B cell (primary cell): ENCODE data around the gene TNFRSF25. TPM values are rescaled to one million over a fixed set of nuclear protein-coding genes. Genes with fewer than 3 reads are reported as not detected.
A peak's percentile ranks its signal among the peaks of the same experiment; 100 is the strongest.

Source experiments
- ATAC-seq: fragments of 200-7000 bp; cut with Tn5 transposase; one replicate; pipeline ENCODE4 v1.10.0; 2021; ENCODE audit warnings: low read depth, mild to moderate bottlenecking, moderate number of reproducible peaks, moderate library complexity
- CTCF ChIA-PET: fragments of 350-600 bp; sonication (Branson Sonifier 250); formaldehyde crosslinking; loops from one replicate; lab custom pipeline; 2021; ENCODE audit warnings: antibody characterized with exemption, inconsistent platforms; lab: Charles Lee
- POLR2A ChIA-PET: fragments of 350-600 bp; sonication (Branson Sonifier 250); formaldehyde crosslinking; loops from one replicate; lab custom pipeline; 2021; ENCODE audit warnings: antibody characterized with exemption; lab: Charles Lee
- DNase-seq: peaks from one replicate; pipeline ENCODE4 v3.0.0; 2013
- H2AFZ ChIP-seq: 2 replicates; pipeline ENCODE4 v1.6.1; 2012; ENCODE audit warnings: mild to moderate bottlenecking, low read depth, low read length; ENCODE audit not compliant: insufficient read depth, poor library complexity, severe bottlenecking
- H3K27ac ChIP-seq, 2 donors: 1 replicate in 1 of 2; 2 replicates in 1 of 2; pipeline ENCODE4 v1.5.1; 2012 to 2013; ENCODE audit warnings: low read length in 2 of 2, mild to moderate bottlenecking in 2 of 2, moderate library complexity in 1 of 2
- H3K27me3 ChIP-seq, 4 experiments: fragments of 200-600 bp in 1 of 4; sonication (generic) in 1 of 4; replicated peaks in 1 of 4; 1 replicate in 2 of 4; 2 replicates in 2 of 4; pipeline versions ENCODE4 v1.6.1 to v1.7.0; 2013 to 2016; ENCODE audit warnings: low read length in 3 of 4, mild to moderate bottlenecking in 2 of 4, mixed read lengths in 1 of 4, moderate library complexity in 1 of 4; ENCODE audit not compliant: insufficient read depth in 4 of 4, control insufficient read depth in 3 of 4; ENCODE audit errors: control extremely low read depth in 1 of 4
- H3K36me3 ChIP-seq, 2 experiments: replicated peaks in 1 of 2; 1 replicate in 1 of 2; 2 replicates in 1 of 2; pipeline versions ENCODE4 v1.6.1 to v1.7.1; 2013; ENCODE audit warnings: low read length in 1 of 2; ENCODE audit not compliant: insufficient read depth in 2 of 2, control insufficient read depth in 1 of 2; ENCODE audit errors: control extremely low read depth in 1 of 2, extremely low read depth in 1 of 2
- H3K4me1 ChIP-seq, 2 donors: fragments of 200-600 bp in 1 of 2; sonication (generic) in 1 of 2; 1 replicate in 1 of 2; 2 replicates in 1 of 2; pipeline versions ENCODE4 v1.5.1 to v1.6.1; 2013 to 2017; ENCODE audit warnings: low read length in 2 of 2; ENCODE audit not compliant: control insufficient read depth in 2 of 2, insufficient read depth in 2 of 2
- H3K4me2 ChIP-seq: replicated peaks from 2 replicates; pipeline ENCODE3; 2012; ENCODE audit warnings: mild to moderate bottlenecking, low read depth, low read length; ENCODE audit not compliant: poor library complexity, severe bottlenecking
- H3K4me3 ChIP-seq, 5 experiments: fragments of 200-600 bp in 1 of 5; sonication (generic) in 1 of 5; 1 replicate in 3 of 5; 2 replicates in 2 of 5; pipeline versions ENCODE4 v1.5.1 to v1.7.0; 2011 to 2016; ENCODE audit warnings: low read length in 4 of 5, mild to moderate bottlenecking in 4 of 5, low read depth in 2 of 5, control low read depth in 1 of 5, moderate library complexity in 1 of 5; ENCODE audit not compliant: insufficient read depth in 1 of 5; ENCODE audit errors: control extremely low read depth in 1 of 5, extremely low read depth in 1 of 5
- H3K79me2 ChIP-seq: fragments of 200-600 bp; sonication (generic); one replicate; pipeline ENCODE4 v1.6.0; 2016; ENCODE audit warnings: low read length; ENCODE audit not compliant: control insufficient read depth, insufficient read depth
- H3K9ac ChIP-seq: fragments of 200-600 bp; sonication (generic); 2 replicates; pipeline ENCODE4 v1.6.1; 2017; ENCODE audit warnings: mild to moderate bottlenecking, low read length, moderate library complexity
- H3K9me3 ChIP-seq, 3 donors: one replicate each; pipeline versions ENCODE4 v1.6.1 to v1.7.1; 2013; ENCODE audit warnings: low read length in 2 of 3; ENCODE audit not compliant: control insufficient read depth in 2 of 3, insufficient read depth in 1 of 3; ENCODE audit errors: control extremely low read depth in 1 of 3
- H4K20me1 ChIP-seq: 2 replicates; pipeline ENCODE4 v1.6.0; 2012; ENCODE audit warnings: mild to moderate bottlenecking, low read length; ENCODE audit not compliant: insufficient read depth, control insufficient read depth, poor library complexity, severe bottlenecking
- H3K27ac Mint-ChIP-seq: one replicate; pipeline ENCODE4 v1.8.0; 2021; ENCODE audit warnings: mixed read lengths
- H3K27me3 Mint-ChIP-seq: one replicate; pipeline ENCODE4 v1.8.0; 2021; ENCODE audit warnings: mixed read lengths
- H3K4me1 Mint-ChIP-seq: one replicate; pipeline ENCODE4 v1.8.0; 2021; ENCODE audit warnings: mixed read lengths
- H3K4me3 Mint-ChIP-seq: one replicate; pipeline ENCODE4 v1.8.0; 2021; ENCODE audit warnings: mixed read lengths
- H3K9me3 Mint-ChIP-seq: one replicate; pipeline ENCODE4 v1.8.0; 2022; ENCODE audit warnings: mixed read lengths; ENCODE audit not compliant: insufficient read depth
- EZH2 ChIP-seq: IDR thresholded peaks from 2 replicates; pipeline ENCODE4 v1.6.1; 2012; ENCODE audit warnings: borderline replicate concordance, low read depth, mild to moderate bottlenecking, moderate library complexity, low read length; ENCODE audit not compliant: insufficient read depth, poor library complexity, severe bottlenecking
- WGBS: methylation state at CpG from one replicate; pipeline ENCODE4 v1.1.5; 2013; ENCODE audit warnings: missing lambda C conversion rate; ENCODE audit not compliant: insufficient coverage; 5-methylcytosine and 5-hydroxymethylcytosine counted together
- intact Hi-C: fragments of 100-400 bp; cut with micrococcal nuclease; formaldehyde crosslinking; loops from one replicate; pipeline ENCODE4 v1.10.0; 2022
- polyA plus RNA-seq: library from polyadenylated mRNA; depleted of rRNA; stranded (reverse); fragments of >200 nt; gene quantifications from 2 replicates; pipeline ENCODE4 v1.2.3, GENCODE V29; 2012
- total RNA-seq, 2 donors: library from RNA; stranded (reverse); fragments of 120-200 nt in 1 of 2; gene quantifications; 1 replicate in 1 of 2; 2 replicates in 1 of 2; pipeline versions ENCODE4 v1.2.3 to v1.2.4, GENCODE V29; 2013 to 2022
- TF ChIP-seq, protein P1 (sequence below): fragments of 200-600 bp; IDR thresholded peaks from one replicate; pipeline ENCODE4 v1.8.0; 2022; ENCODE audit warnings: antibody characterized with exemption, mild to moderate bottlenecking

Gene TNFRSF25
- total and polyA plus RNA-seq, 2 donors (not counting 1 experiment from before 2014, with no cell fraction given): 2.6 to 7.1 TPM

DNA sequence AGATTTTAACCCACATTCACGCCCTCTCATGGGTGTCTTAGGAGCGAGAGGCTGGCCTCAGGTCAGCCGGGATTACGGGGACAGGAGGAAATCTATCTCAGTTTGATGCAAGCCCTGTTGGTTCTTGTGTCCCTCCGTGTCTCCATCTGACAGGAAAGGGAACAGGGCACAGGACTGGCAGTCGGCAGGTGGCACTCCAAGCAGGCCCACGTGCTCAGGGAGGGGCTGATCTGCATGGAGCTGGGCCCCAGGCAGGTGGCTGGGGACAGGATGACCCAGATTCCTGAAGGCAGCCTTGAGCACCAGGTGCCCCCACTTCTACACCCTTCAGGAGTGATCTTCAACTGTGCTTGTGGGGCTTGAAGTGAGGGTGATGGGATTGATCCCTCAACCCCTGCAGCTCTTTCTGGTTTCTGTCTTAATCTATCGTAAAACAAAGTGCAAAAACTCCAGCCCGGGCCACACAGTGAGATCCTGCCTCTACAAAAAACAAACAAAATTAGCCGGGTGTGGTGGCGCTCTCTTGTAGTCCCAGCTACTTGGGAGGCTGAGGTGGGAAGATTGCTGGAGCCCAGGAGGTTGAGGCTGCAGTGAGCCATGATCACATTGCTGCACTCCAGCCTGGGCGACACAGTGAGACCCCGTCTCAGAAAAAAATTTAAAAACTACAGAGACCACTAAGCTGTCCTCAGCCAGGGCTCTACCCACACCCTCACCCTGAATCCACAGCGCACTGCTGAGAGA, 17.2 kb upstream of the TNFRSF25 start:
- peaks cover 42% of the 10 kb centered on the region for H3K27me3 Mint-ChIP-seq
- ATAC-seq (no peak), DNase-seq (no peak)
- Histone ChIP-seq H2AFZ (no peak overlapping the region), H4K20me1 (no peaks in the 10 kb centered on the region), H3K27me3 (peaks cover 0 to 33% (median 15%) of the 10 kb centered on the region in 4 experiments), H3K4me3 (no peak overlapping the region), H3K36me3 (no peaks in the 10 kb centered on the region), H3K9me3 (peaks cover 0 to 4% (median 0%) of the 10 kb centered on the region in 3 donors), H3K9ac (no peak overlapping the region), H3K4me2 (no peak overlapping the region), H3K4me1 (peaks cover 12 to 17% of the 10 kb centered on the region in 2 donors), H3K27ac (no peak overlapping the region), H3K79me2 (no peaks in the 10 kb centered on the region)
- POLR2A ChIA-PET: no interaction called here
- no peak overlapping the region for H3K4me3 Mint-ChIP-seq
- CTCF ChIA-PET: interaction anchor here (0.7 to 8.5 kb wide), 3 partner anchors 41 to 163 kb away, joined by 3 to 86 read pairs (median 3); no protein-coding TSS in a partner anchor
- H3K4me1 Mint-ChIP-seq: peaks cover 9% of the 10 kb centered on the region
- H3K27ac Mint-ChIP-seq: peak overlapping the region; percentile 26
- 82% methylated on average over 13 of the region's 14 CpGs for WGBS
- TF ChIP-seq EZH2: no peak
- TF ChIP-seq, protein P1, sequence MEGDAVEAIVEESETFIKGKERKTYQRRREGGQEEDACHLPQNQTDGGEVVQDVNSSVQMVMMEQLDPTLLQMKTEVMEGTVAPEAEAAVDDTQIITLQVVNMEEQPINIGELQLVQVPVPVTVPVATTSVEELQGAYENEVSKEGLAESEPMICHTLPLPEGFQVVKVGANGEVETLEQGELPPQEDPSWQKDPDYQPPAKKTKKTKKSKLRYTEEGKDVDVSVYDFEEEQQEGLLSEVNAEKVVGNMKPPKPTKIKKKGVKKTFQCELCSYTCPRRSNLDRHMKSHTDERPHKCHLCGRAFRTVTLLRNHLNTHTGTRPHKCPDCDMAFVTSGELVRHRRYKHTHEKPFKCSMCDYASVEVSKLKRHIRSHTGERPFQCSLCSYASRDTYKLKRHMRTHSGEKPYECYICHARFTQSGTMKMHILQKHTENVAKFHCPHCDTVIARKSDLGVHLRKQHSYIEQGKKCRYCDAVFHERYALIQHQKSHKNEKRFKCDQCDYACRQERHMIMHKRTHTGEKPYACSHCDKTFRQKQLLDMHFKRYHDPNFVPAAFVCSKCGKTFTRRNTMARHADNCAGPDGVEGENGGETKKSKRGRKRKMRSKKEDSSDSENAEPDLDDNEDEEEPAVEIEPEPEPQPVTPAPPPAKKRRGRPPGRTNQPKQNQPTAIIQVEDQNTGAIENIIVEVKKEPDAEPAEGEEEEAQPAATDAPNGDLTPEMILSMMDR: no peak
- H3K9me3 Mint-ChIP-seq: no peaks in the 10 kb centered on the region
- intact Hi-C loops: no loop called here

DNA sequence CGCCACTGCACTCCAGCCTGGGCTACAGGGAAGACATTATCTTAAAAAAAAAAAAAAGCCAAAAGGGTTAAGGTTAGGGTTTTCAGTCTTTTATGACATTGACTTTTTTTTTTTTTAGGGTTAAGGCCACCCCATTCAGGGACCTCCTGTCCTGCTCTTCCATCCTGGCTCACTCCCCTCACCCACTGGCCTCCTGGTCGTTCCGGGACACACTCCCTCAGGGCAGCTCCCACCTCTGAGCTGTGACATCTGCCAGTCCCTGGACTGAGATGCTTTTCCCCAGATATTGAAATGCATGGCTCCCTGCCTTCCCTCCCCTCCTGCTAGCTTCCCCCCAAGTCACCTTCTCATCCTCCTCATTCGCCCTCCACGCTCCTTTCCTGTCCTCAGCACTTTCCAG, 15.8 kb upstream of the TNFRSF25 start:
- no peak for DNase-seq
- TF ChIP-seq EZH2: no peak
- TF ChIP-seq, protein P1: no peak
- Histone ChIP-seq H3K27ac (no peak overlapping the region), H3K79me2 (no peaks in the 10 kb centered on the region), H3K9me3 (peaks cover 0 to 4% (median 0%) of the 10 kb centered on the region in 3 donors), H4K20me1 (no peaks in the 10 kb centered on the region), H2AFZ (no peak overlapping the region), H3K9ac (no peak overlapping the region), H3K4me2 (no peak overlapping the region), H3K4me3 (no peak overlapping the region), H3K4me1 (peaks cover 12 to 16% of the 10 kb centered on the region in 2 donors), H3K27me3 (peaks cover 0 to 32% (median 15%) of the 10 kb centered on the region in 4 experiments), H3K36me3 (no peaks in the 10 kb centered on the region)
- Mint-ChIP-seq H3K4me1 (peaks cover 9% of the 10 kb centered on the region), H3K9me3 (no peaks in the 10 kb centered on the region), H3K4me3 (no peak overlapping the region), H3K27ac (no peak overlapping the region), H3K27me3 (peaks cover 38% of the 10 kb centered on the region)
- intact Hi-C loops: no loop called here
- CTCF ChIA-PET: interaction anchor here (1.0 to 2.0 kb wide), 2 partner anchors 165 to 166 kb away, joined by 3 to 7 read pairs; no protein-coding TSS in a partner anchor
- POLR2A ChIA-PET: no interaction called here
- ATAC-seq: no peak
- 93% methylated on average over 5 of the region's 5 CpGs for WGBS
